Smooth muscle cell of the brain vasculature (primary cell): ENCODE results near the gene CACNA2D3.

Experiments used
- DNase-seq: peaks from one replicate; pipeline ENCODE4 v3.0.0-alpha.2; 2012; ENCODE audit warnings: low read depth, low spot score

The CACNA2D3 gene

DNA sequence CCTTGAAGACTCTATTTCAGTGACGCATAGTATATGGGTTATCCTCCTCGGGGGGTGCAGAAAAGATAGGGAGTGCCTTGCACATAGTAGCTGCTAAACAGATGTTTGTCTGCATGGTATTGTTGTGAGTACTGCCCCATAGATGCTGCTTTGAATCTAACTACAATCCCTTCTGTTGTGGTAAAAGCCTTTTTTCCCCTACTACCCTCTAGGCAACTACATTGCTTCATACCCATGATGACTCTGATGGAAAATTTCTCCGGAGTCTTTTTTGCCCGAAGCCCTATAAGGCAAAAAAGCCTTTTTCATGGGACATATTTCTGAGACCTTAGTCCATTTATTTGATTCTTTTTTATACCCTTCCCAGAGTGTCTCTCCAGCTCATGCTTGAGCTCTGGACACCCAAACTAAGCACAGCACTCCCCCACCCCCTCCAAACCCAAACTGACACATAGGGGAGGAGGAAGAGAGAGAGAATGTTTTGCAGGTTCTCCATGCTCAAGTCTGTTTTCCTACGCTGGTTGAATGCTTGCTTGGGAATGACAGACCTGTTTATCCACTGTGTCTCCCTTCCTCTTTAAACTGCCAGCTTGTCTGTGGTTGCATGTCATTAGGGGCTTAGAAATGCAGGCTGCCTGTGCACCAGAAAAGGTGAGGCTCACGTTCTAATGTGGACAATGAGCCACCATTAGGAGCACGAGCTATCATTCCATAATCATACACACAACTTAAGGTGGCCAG, 752.6 kb downstream of the CACNA2D3 start:
- no peak for DNase-seq

GRCh38 chr3:54875596-54876268, 753.4 kb downstream of the CACNA2D3 start:
- DNase-seq, result no peak

DNA sequence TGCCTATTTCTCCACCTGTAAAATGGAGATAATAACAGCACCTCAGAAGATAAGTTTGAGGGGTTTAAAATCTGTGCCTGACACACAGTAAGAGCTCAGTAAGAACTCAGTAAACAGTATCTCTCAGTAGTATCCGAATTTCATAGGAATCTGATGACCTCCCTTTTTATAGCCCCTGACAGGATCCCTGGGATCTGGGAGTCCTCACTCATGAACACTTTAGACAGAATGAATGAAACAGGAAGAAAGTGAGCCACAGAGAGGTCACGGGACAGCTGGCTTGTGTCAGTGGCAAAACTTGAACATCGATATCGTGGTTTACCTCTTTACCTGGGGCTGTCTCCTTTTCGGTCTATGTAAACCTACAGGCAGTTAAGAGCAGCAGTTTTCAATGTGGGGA, 754.3 kb downstream of the CACNA2D3 start:
- DNase-seq, result no peak

GRCh38 chr3:54877730-54878129, 755.4 kb downstream of the CACNA2D3 start:
- no peak for DNase-seq

- no peak for DNase-seq
Measured at GRCh38 chr3:54878145-54878544, 755.8 kb downstream of the CACNA2D3 start.

DNA sequence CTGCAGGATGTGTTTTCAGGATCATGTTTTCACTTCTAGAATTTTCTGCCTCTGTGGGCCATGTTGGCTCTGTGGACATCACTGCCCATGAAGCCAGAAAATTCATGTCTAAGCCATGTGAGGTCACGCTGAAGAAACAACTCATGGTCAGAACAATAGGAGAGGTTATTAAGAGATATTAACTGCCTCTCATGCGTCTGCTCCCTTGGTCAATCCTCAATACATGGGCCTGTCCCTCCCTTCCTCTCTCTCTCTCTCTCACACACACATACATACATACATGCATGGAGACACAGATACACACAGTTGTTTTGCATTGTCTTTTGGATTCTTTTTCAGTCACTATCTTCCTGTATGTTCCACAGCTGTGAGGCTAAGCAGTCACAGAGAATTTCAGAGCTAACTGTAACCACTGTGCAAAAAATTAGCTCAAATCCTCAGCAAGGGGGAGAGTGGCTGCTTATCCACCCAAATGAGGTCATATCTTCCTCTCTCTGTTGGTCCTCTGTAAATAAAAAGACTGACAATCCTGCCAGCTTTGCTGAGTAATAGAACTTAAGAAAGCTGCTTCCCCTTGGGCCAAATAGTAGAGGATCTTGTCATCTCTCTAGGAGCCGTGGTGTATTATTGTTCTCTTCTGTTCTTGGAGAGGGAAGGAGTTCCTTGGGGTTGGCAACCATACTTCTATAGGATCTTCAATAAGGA, 759.9 kb downstream of the CACNA2D3 start:
- peak; percentile 85 for DNase-seq

- DNase-seq, result no peak
Measured at GRCh38 chr3:54888162-54888561, 765.8 kb downstream of the CACNA2D3 start.

DNA sequence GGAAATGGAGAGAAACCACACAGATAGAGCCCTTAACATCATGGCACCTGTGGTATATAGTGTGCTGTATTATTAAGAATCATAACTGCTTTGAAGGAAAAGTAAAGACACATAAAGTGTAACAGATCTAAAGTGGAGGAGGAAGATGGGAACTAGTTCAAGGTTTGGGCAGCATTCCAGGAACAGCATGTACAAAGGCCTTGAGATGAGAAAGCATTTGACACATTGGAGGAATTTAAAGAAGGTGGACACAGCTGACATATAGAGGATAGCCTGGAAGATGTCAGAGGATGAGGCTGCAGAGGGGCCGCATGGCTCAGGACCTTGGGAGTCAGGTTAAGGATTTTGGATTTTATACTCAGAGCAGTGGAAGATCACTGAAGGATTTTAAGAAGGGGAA, 766.5 kb downstream of the CACNA2D3 start:
- DNase-seq, result no peak

- no peak for DNase-seq
Measured at GRCh38 chr3:54889731-54890130, 767.4 kb downstream of the CACNA2D3 start.

GRCh38 chr3:54891540-54891897, 769.2 kb downstream of the CACNA2D3 start:
- peak; percentile 95 for DNase-seq

DNA sequence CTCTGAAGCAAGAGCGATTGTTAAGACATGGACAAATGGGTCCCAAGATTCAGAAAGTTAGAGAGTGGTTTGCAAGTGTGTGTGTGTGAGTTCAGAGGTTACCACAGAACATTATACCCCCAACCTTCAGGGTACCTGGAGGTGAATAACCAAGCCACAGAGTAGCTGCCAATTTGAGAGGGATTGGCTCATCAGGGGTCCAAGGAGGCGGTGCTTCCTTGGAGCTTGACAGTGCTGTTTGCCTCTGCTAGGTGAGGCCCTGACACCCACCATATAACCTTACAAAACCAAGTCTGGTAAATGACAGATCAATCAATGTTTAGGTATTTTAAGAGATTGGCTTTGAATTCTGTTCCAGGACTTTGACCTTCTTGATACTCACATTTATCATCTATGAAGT, 769.8 kb downstream of the CACNA2D3 start:
- DNase-seq, result no peak

DNA sequence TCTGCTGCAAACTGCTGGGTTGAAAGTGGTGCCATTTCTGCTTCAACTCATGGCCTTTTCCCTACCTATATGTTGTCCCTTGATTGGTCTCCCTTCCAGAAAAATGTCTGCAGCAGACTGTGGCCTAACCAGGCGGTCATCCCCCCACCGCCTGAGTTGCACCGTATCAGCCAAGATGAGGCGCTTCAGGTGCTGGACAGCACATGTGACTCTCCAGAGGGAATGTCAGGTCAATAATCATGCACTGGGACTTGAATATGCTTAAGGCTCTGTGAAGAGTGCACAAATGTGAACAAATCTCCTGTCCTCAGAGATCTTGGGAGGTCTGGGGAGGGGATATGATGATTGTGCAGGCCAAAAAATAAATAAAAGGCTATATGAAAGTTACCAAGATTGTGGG, 773.3 kb downstream of the CACNA2D3 start:
- no peak for DNase-seq

DNA sequence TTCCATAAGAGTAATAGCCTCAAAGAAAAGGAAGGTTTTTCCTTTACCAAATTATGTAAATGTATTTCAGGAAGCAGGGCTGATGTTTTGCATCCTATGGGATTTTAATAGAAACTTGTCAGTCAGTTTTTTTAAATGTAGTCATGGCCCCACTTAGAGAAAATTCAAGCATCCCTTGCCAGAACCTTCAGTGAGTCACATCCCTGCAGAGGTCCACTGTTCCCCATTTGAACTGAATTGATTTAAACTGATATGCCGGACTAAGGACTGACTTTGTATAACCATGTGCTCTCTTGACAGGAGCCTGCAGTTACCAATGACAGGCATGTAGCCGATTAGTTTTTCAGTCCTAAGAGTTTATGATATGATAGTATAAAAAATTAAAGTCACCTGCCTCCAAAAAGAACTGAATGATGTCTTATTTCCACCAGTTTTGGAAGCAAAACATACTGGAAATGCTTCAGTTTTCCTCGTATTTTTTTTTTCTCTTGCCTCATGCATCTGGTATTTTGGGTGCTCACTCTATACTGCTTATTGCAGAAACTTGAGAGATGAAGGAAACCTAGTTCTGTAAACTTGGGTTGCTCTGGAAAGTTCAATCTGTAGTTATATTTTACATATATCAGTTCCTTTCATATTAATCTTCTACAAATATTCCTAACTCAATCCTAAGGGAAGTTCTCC, 774.8 kb downstream of the CACNA2D3 start:
- DNase-seq, result no peak

- no peak for DNase-seq
Measured at GRCh38 chr3:54899273-54899672, 776.9 kb downstream of the CACNA2D3 start.

- DNase-seq, result no peak
Measured at GRCh38 chr3:54900838-54901591, 778.7 kb downstream of the CACNA2D3 start.

GRCh38 chr3:54901906-54902685, 779.7 kb downstream of the CACNA2D3 start:
- no peak for DNase-seq

GRCh38 chr3:54905261-54905888, 783.0 kb downstream of the CACNA2D3 start:
- DNase-seq, result no peak

- DNase-seq, result no peak
Measured at GRCh38 chr3:54905920-54906319, 783.6 kb downstream of the CACNA2D3 start.

DNA sequence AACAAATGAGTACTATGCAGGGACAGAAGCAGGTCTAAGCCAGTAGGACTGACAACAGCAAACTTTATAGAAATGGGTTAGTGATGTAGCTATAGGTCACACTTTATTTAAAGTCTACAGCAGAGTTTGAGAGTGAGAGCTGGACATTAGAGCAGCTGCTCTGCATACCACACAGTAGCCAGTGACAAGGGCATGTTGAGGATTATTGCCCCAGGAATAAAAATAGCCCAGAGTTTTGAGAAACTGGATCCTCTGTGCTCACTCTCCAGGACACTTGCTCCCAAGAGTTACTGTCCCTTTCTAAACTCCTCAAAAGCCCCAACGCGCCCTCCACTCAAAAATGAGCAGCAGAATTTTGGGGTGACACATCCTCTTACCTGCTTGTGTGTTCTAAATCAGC, 784.4 kb downstream of the CACNA2D3 start:
- DNase-seq, result no peak

DNA sequence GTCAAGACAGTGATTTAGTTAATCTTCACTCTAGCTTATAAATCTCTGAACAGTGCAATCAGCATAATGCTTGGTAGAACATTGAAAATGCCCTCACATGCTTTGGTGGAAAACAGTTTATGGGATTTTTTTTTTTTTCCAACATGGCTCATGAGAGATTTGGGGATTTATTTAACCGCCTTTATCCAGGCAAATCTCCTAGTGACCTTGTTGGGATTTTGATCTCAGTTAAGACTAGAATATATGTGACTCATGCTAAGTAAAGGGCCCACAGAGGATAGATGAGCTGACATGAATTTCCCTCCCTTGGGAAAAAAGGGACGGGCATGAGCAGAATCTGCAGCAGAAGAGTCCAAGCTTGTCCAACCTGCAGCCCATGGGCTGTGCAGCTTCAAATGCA, 786.8 kb downstream of the CACNA2D3 start:
- no peak for DNase-seq
